SK-N-SH treated with all-trans-retinoic acid at 6 μM for 48 hours (cell line): ENCODE results near the gene RPN1.
"Not testable (repeated sequence)": the region's sequence is repeated elsewhere in the genome, so short reads cannot be mapped to it uniquely, and the experiment has no call there.

ENCODE experiments used
- ATAC-seq: fragments of 200-7000 bp; cut with Tn5 transposase; 3 replicates; pipeline ENCODE4 v1.9.1; 2020; ENCODE audit warnings: mild to moderate bottlenecking, moderate library complexity
- BACH2 ChIP-seq: fragments of 250-450 bp; sonication (Bioruptor Pico); IDR thresholded peaks from 2 replicates; pipeline ENCODE4 v1.9.0; 2021; ENCODE audit warnings: mild to moderate bottlenecking, borderline replicate concordance
- CREB5 ChIP-seq: fragments of 250-450 bp; sonication (Bioruptor Pico); IDR thresholded peaks from 2 replicates; pipeline ENCODE4 v1.5.1; 2020; ENCODE audit warnings: low read depth, mild to moderate bottlenecking, moderate library complexity
- CSDC2 ChIP-seq: fragments of 250-450 bp; sonication (Bioruptor Pico); IDR thresholded peaks from 2 replicates; pipeline ENCODE4 v1.5.0; 2020; ENCODE audit warnings: mild to moderate bottlenecking, moderate library complexity
- CSRNP3 ChIP-seq: fragments of 250-450 bp; sonication (Bioruptor Pico); IDR thresholded peaks from 2 replicates; pipeline ENCODE4 v1.5.1; 2021; ENCODE audit warnings: mild to moderate bottlenecking, moderate library complexity
- ESRRG ChIP-seq: fragments of 250-450 bp; sonication (Bioruptor Pico); IDR thresholded peaks from 2 replicates; pipeline ENCODE4 v1.6.1; 2021; ENCODE audit warnings: mild to moderate bottlenecking
- GLIS3 ChIP-seq: fragments of 250-450 bp; sonication (Bioruptor Pico); IDR thresholded peaks from 2 replicates; pipeline ENCODE4 v1.5.0; 2020; ENCODE audit warnings: mild to moderate bottlenecking, moderate library complexity
- ISL1 ChIP-seq: fragments of 250-450 bp; sonication (Bioruptor Pico); IDR thresholded peaks from 2 replicates; pipeline ENCODE4 v2.1.2; 2022; ENCODE audit warnings: mild to moderate bottlenecking, moderate library complexity
- OSR1 ChIP-seq: fragments of 250-450 bp; sonication (Bioruptor Pico); IDR thresholded peaks from 2 replicates; pipeline ENCODE4 v1.8.0; 2022; ENCODE audit warnings: moderate library complexity, mild to moderate bottlenecking, inconsistent platforms
- PATZ1 ChIP-seq: fragments of 250-450 bp; sonication (Bioruptor Pico); IDR thresholded peaks from 2 replicates; pipeline ENCODE4 v1.8.0; 2020; ENCODE audit warnings: mild to moderate bottlenecking, moderate library complexity, borderline replicate concordance
- POU6F1 ChIP-seq: fragments of 250-450 bp; sonication (Bioruptor Pico); IDR thresholded peaks from 2 replicates; pipeline ENCODE4 v1.8.0; 2021; ENCODE audit warnings: low read depth, mild to moderate bottlenecking, moderate library complexity, borderline replicate concordance
- PPARA ChIP-seq: fragments of 250-450 bp; sonication (Bioruptor Pico); IDR thresholded peaks from 2 replicates; pipeline ENCODE4 v1.5.0; 2020; ENCODE audit warnings: mild to moderate bottlenecking, borderline replicate concordance
- RARB ChIP-seq: fragments of 250-450 bp; sonication (Bioruptor Pico); IDR thresholded peaks from 2 replicates; pipeline ENCODE4 v1.8.0; 2021; ENCODE audit warnings: mild to moderate bottlenecking, moderate library complexity
- SNAI2 ChIP-seq: fragments of 250-450 bp; sonication (Bioruptor Pico); IDR thresholded peaks from 2 replicates; pipeline ENCODE4 v1.5.0; 2020; ENCODE audit warnings: mild to moderate bottlenecking, moderate library complexity
- TOX ChIP-seq: fragments of 250-450 bp; sonication (Bioruptor Pico); IDR thresholded peaks from 2 replicates; pipeline ENCODE4 v1.8.0; 2021; ENCODE audit warnings: mild to moderate bottlenecking, moderate library complexity, borderline replicate concordance
- TSHZ2 ChIP-seq: fragments of 250-450 bp; sonication (Bioruptor Pico); IDR thresholded peaks from 2 replicates; pipeline ENCODE4 v1.5.0; 2020; ENCODE audit warnings: mild to moderate bottlenecking, moderate library complexity
- ZC3H10 ChIP-seq: fragments of 250-450 bp; sonication (Bioruptor Pico); IDR thresholded peaks from 2 replicates; pipeline ENCODE4 v1.5.1; 2021; ENCODE audit warnings: mild to moderate bottlenecking, moderate library complexity
- ZFP30 ChIP-seq: fragments of 450-650 bp; formaldehyde crosslinking; IDR thresholded peaks from 2 replicates; pipeline ENCODE4 v1.5.0; 2022; ENCODE audit warnings: mild to moderate bottlenecking, moderate library complexity
- ZNF70 ChIP-seq: fragments of 450-650 bp; formaldehyde crosslinking; IDR thresholded peaks from 2 replicates; pipeline ENCODE4 v1.5.0; 2020; ENCODE audit warnings: mild to moderate bottlenecking, moderate library complexity

RPN1 gene

GRCh38 chr3:128679338-128679737 is 28.7 kb upstream of the RPN1 start (continued):
- TF ChIP-seq BACH2 (CRISPR knock-in tag), result no peak
- no peak for TF ChIP-seq CSDC2 (CRISPR knock-in tag)

- not testable (repeated sequence) for ATAC-seq
Measured at GRCh38 chr3:128675802-128676201, 25.2 kb upstream of the RPN1 start.

GRCh38 chr3:128674161-128674784 is 23.7 kb upstream of the RPN1 start:
- no peak for TF ChIP-seq ESRRG (CRISPR knock-in tag)
- no peak for TF ChIP-seq BACH2 (CRISPR knock-in tag)
- TF ChIP-seq TOX (CRISPR knock-in tag), result no peak
- no peak for TF ChIP-seq ZNF70 (CRISPR knock-in tag)
- TF ChIP-seq CREB5 (CRISPR knock-in tag), result no peak
- no peak for TF ChIP-seq SNAI2 (CRISPR knock-in tag)
- no peak for TF ChIP-seq POU6F1 (CRISPR knock-in tag)

GRCh38 chr3:128667641-128668040 is 17.0 kb upstream of the RPN1 start:
- ATAC-seq, result no peak
- TF ChIP-seq ISL1 (no peak), GLIS3 (CRISPR knock-in tag) (no peak), POU6F1 (CRISPR knock-in tag) (no peak), CSRNP3 (CRISPR knock-in tag) (no peak)

More at GRCh38 chr3:128674161-128674784, 23.7 kb upstream of the RPN1 start:
- ATAC-seq, result no peak

GRCh38 chr3:128665362-128666021 is 14.9 kb upstream of the RPN1 start:
- peak; percentile 67 for ATAC-seq
- TF ChIP-seq BACH2 (CRISPR knock-in tag) (no peak), PPARA (CRISPR knock-in tag) (no peak), CSRNP3 (CRISPR knock-in tag) (no peak), PATZ1 (no peak), ZFP30 (CRISPR knock-in tag) (no peak), OSR1 (CRISPR knock-in tag) (no peak), ZNF70 (CRISPR knock-in tag) (no peak), CSDC2 (CRISPR knock-in tag) (no peak), ZC3H10 (CRISPR knock-in tag) (no peak), RARB (CRISPR knock-in tag) (no peak), TOX (CRISPR knock-in tag) (no peak), POU6F1 (CRISPR knock-in tag) (no peak), TSHZ2 (CRISPR knock-in tag) (no peak), ESRRG (CRISPR knock-in tag) (no peak)
